Nephron (organoid): ENCODE measurements around the gene CBLL1.

Source experiments
- H3K27ac Mint-ChIP-seq, 3 experiments: 2 replicates each; pipeline ENCODE4 v1.8.0; 2020; ENCODE audit warnings: mixed read lengths in 3 of 3, mild to moderate bottlenecking in 2 of 3, moderate library complexity in 1 of 3
- H3K27me3 Mint-ChIP-seq: 2 replicates; pipeline ENCODE4 v1.8.0; 2021; ENCODE audit warnings: low read depth, mild to moderate bottlenecking, moderate library complexity, mixed read lengths
- H3K36me3 Mint-ChIP-seq: 2 replicates; pipeline ENCODE4 v1.8.0; 2020; ENCODE audit warnings: low read depth, mixed read lengths
- H3K4me1 Mint-ChIP-seq: 2 replicates; pipeline ENCODE4 v1.8.0; 2020; ENCODE audit warnings: mixed read lengths
- H3K4me3 Mint-ChIP-seq, 3 experiments: 2 replicates each; pipeline ENCODE4 v1.8.0; 2020; ENCODE audit warnings: mild to moderate bottlenecking in 3 of 3, mixed read lengths in 3 of 3, moderate library complexity in 2 of 3
- H3K9me3 Mint-ChIP-seq: 2 replicates; pipeline ENCODE4 v1.8.0; 2020; ENCODE audit warnings: mixed read lengths
- CTCF ChIP-seq, 3 experiments: fragments of 200-600 bp; sonication (generic); IDR thresholded peaks; one replicate each; pipeline ENCODE4 v1.5.0; 2021; ENCODE audit warnings: antibody characterized with exemption in 3 of 3; ENCODE audit not compliant: unreplicated experiment in 3 of 3

The CBLL1 gene

GRCh38 chr7:107701191-107701590, 42.8 kb upstream of the CBLL1 start:
- no peak for TF ChIP-seq CTCF (IDR thresholded peaks at IDR 0.05; ENCODE audit: unreplicated experiment in 3 of 3)
- Mint-ChIP-seq H3K9me3 (no peaks in the 10 kb centered on the region), H3K36me3 (no peaks in the 10 kb centered on the region), H3K27me3 (no peaks in the 10 kb centered on the region), H3K27ac (no peak overlapping the region), H3K4me3 (no peak overlapping the region), H3K4me1 (peaks cover 14% of the 10 kb centered on the region)

GRCh38 chr7:107703219-107703618, 40.7 kb upstream of the CBLL1 start:
- Mint-ChIP-seq H3K27me3 (no peaks in the 10 kb centered on the region), H3K27ac (no peak overlapping the region), H3K4me3 (no peak overlapping the region), H3K4me1 (no peaks in the 10 kb centered on the region), H3K36me3 (no peaks in the 10 kb centered on the region), H3K9me3 (no peaks in the 10 kb centered on the region)
- TF ChIP-seq CTCF (IDR thresholded peaks at IDR 0.05; ENCODE audit: unreplicated experiment in 3 of 3) = no peak

GRCh38 chr7:107703872-107704271, 40.1 kb upstream of the CBLL1 start:
- no peaks in the 10 kb centered on the region for H3K27me3 Mint-ChIP-seq
- H3K4me3 Mint-ChIP-seq = no peak overlapping the region
- no peak overlapping the region for H3K27ac Mint-ChIP-seq
- H3K4me1 Mint-ChIP-seq = no peaks in the 10 kb centered on the region
- no peaks in the 10 kb centered on the region for H3K36me3 Mint-ChIP-seq
- H3K9me3 Mint-ChIP-seq = no peaks in the 10 kb centered on the region
- TF ChIP-seq CTCF (IDR thresholded peaks at IDR 0.05; ENCODE audit: unreplicated experiment in 3 of 3) = no peak

GRCh38 chr7:107708956-107709355, 35.0 kb upstream of the CBLL1 start:
- Mint-ChIP-seq H3K4me1 (no peaks in the 10 kb centered on the region), H3K9me3 (no peaks in the 10 kb centered on the region), H3K36me3 (no peaks in the 10 kb centered on the region), H3K27me3 (no peaks in the 10 kb centered on the region), H3K27ac (no peak overlapping the region), H3K4me3 (no peak overlapping the region)
- no peak for TF ChIP-seq CTCF (IDR thresholded peaks at IDR 0.05; ENCODE audit: unreplicated experiment in 3 of 3)

GRCh38 chr7:107711301-107711700, 32.6 kb upstream of the CBLL1 start:
- no peak for TF ChIP-seq CTCF (IDR thresholded peaks at IDR 0.05; ENCODE audit: unreplicated experiment in 3 of 3)
- Mint-ChIP-seq H3K4me1 (no peaks in the 10 kb centered on the region), H3K27me3 (no peaks in the 10 kb centered on the region), H3K4me3 (no peak overlapping the region), H3K36me3 (no peaks in the 10 kb centered on the region), H3K9me3 (no peaks in the 10 kb centered on the region), H3K27ac (no peak overlapping the region)

GRCh38 chr7:107712025-107712424, 31.9 kb upstream of the CBLL1 start:
- no peak overlapping the region for H3K4me3 Mint-ChIP-seq
- no peaks in the 10 kb centered on the region for H3K4me1 Mint-ChIP-seq
- H3K36me3 Mint-ChIP-seq = no peaks in the 10 kb centered on the region
- no peaks in the 10 kb centered on the region for H3K9me3 Mint-ChIP-seq
- no peaks in the 10 kb centered on the region for H3K27me3 Mint-ChIP-seq
- TF ChIP-seq CTCF (IDR thresholded peaks at IDR 0.05; ENCODE audit: unreplicated experiment in 3 of 3) = no peak
- no peak overlapping the region for H3K27ac Mint-ChIP-seq
